SK-N-SH treated with all-trans-retinoic acid at 6 μM for 48 hours (cell line): ENCODE data around the gene TNIK.

Experiments
- ARNTL ChIP-seq: fragments of 450-650 bp; formaldehyde crosslinking; IDR thresholded peaks from 2 replicates; pipeline ENCODE4 v1.5.0; 2020; ENCODE audit warnings: low read depth, mild to moderate bottlenecking, moderate library complexity, borderline replicate concordance
- ZFP30 ChIP-seq: fragments of 450-650 bp; formaldehyde crosslinking; IDR thresholded peaks from 2 replicates; pipeline ENCODE4 v1.5.0; 2022; ENCODE audit warnings: mild to moderate bottlenecking, moderate library complexity
- TF ChIP-seq, protein P1 (sequence below): fragments of 250-450 bp; sonication (Bioruptor Pico); IDR thresholded peaks from 2 replicates; pipeline ENCODE4 v1.5.1; 2021; ENCODE audit warnings: mild to moderate bottlenecking, moderate library complexity
- TF ChIP-seq, protein P2 (sequence below): fragments of 250-450 bp; sonication (Bioruptor Pico); IDR thresholded peaks from 2 replicates; pipeline ENCODE4 v1.8.0; 2021; ENCODE audit warnings: low read depth, mild to moderate bottlenecking, moderate library complexity, borderline replicate concordance

DNA sequence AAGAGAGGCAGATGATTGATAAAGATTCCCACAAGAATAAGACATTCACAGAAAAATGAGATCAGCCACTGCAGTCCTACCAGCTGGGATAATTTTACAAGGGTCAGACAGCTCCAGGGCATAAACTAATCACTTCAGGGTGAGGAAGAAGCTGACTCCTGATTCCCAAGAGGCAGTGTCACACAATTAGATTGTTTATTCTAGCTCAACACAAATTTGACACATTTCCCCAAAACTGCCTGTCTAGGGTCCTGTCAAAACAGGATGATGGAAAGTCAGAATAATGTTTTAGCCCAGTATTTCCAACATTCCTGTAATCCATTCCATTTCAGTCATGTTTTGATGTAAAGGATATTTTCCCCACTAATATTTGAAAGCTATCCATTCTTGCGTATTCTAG is 110.8 kb downstream of the TNIK start:
- no peak for TF ChIP-seq ZFP30 (CRISPR knock-in tag)
- TF ChIP-seq, protein P1, sequence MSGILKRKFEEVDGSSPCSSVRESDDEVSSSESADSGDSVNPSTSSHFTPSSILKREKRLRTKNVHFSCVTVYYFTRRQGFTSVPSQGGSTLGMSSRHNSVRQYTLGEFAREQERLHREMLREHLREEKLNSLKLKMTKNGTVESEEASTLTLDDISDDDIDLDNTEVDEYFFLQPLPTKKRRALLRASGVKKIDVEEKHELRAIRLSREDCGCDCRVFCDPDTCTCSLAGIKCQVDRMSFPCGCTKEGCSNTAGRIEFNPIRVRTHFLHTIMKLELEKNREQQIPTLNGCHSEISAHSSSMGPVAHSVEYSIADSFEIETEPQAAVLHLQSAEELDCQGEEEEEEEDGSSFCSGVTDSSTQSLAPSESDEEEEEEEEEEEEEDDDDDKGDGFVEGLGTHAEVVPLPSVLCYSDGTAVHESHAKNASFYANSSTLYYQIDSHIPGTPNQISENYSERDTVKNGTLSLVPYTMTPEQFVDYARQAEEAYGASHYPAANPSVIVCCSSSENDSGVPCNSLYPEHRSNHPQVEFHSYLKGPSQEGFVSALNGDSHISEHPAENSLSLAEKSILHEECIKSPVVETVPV (CRISPR knock-in tag) = no peak
- TF ChIP-seq ARNTL (CRISPR knock-in tag) = no peak
- TF ChIP-seq, protein P2, sequence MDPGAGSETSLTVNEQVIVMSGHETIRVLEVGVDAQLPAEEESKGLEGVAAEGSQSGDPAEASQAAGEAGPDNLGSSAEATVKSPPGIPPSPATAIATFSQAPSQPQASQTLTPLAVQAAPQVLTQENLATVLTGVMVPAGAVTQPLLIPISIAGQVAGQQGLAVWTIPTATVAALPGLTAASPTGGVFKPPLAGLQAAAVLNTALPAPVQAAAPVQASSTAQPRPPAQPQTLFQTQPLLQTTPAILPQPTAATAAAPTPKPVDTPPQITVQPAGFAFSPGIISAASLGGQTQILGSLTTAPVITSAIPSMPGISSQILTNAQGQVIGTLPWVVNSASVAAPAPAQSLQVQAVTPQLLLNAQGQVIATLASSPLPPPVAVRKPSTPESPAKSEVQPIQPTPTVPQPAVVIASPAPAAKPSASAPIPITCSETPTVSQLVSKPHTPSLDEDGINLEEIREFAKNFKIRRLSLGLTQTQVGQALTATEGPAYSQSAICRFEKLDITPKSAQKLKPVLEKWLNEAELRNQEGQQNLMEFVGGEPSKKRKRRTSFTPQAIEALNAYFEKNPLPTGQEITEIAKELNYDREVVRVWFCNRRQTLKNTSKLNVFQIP = no peak
